DMS53 treated with DMSO at 0.1 percent for 48 hours (cell line): ENCODE measurements around the gene KLHL29.

Experiments used
- DNase-seq: peaks from one replicate; lab custom pipeline; 2025; ENCODE audit not compliant: unreplicated experiment; lab: John Stamatoyannopoulos, UW

KLHL29 gene

DNA sequence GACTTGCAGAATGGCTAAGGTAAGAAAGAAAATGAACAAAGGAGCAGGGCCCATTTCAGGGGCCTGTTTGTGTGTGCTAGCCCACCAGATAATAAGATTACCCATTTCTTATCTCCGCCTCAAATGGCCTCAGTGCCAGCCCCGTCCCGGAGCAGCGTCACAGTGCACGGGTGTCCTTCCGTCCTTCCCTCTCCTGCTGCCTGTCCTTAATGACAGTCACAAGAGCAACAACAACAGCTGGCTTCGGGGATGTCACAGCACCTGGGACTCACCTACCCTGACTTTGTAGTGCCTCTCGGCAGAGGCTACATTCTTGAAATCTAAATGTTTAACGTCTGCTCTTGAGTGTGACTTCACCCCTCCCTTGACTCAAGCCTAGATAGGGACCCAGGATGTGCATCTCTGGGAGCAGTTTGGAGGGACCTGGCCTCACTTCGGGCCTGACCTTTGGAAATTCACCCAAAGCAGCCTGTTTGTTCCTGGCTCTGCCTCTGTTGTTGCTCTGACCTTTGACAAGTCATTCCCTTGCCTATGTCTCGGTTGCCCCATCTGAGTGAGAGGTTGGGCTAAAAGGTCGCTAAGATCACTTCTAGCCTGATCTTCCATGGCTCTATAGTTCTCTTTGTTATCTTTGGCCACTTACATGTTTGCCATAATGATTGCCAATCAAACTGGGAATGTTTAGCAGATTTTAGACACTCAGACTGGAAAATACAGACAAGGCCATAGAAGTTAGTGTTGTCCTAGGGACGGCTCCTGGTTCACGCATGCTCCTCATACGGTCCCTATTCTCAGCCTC lies 122.5 kb downstream of the KLHL29 start:
- no peak for DNase-seq

DNA sequence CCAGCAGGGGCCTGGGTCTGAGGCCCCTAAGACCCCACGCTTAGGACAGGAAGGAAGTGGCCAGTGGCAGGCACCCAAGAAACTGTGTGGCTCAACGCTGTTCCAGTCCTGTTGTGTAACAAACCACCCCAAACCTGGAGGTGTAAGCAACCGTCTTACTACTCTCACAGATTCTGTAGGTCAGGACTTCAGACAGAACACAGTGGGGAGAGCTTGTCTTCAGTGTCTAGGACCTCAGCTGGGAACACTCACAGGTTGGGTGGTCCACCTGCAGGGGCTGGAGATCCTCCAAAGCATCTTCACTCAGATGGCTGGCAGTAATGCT lies 123.0 kb downstream of the KLHL29 start:
- no peak for DNase-seq

DNA sequence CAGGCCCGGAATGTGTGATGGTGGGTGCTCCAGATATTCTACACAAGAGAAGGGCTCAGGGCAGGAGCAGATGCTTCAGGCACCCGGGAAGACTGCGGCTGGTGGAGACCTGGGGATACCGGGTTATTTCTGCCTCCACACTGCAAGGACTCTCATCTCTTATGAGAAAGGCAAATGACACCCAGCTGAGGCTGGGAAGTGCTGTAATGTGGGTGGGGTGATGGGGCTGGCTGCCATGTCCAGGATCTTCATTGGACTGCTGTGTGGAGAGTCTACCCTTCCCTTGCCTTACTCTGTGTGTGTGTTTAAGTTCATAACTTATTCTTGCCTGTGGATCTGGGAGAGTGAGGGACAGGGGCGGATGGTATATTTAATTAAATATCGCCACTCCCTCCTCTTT lies 124.1 kb downstream of the KLHL29 start:
- no peak for DNase-seq

DNA sequence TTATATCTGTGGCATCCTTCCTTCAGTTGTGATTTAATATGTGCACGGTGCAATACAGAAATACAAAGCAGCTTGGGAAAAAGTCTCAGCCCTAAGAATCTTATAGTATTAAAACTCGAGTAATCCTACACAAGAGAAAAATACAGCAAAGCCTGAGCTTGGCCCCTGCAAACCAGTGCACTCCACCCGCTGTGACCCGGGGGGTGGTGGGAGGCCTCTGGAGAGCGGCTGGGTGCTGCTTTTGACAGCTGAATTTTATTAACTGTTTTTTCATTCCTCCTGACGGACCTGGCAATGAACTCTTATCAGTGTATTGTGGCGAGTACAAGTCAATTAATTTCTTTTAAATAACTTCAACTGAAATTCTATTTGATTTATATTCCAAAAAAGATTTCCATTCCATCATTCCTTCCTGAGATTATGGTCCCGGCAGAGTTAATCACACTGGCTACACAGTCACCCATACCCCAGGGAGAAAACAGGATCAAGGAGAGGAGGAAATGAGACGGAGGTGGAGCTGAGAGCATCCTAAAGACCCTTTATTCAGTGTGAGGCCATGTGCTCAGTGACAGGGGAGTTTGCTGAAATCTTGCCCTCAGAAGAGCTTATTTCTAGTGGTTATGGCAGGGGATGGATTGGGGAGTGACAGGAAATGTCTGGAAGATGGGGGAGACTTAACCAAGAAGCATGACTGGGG lies 124.8 kb downstream of the KLHL29 start:
- DNase-seq, result no peak

DNA sequence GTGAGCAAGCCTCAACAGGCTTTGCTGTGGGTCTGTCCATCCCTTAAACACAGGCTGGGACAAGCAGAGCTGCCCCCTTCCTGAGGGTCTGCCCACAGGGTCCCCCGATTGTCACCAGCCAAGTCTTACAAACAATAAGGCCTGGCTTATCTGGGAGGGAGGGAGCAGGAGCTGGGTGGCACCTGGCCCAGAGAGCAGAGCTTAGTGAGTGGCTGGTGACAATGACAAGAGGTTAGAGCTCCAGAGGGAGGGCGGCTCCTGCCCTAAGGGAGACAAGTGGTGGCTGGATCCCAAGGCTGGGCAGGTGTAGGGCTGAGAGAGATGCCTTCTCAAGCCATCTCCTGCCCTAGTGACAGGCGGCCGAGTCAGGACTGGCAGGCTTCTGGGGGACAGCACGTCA lies 125.5 kb downstream of the KLHL29 start:
- no peak for DNase-seq

DNA sequence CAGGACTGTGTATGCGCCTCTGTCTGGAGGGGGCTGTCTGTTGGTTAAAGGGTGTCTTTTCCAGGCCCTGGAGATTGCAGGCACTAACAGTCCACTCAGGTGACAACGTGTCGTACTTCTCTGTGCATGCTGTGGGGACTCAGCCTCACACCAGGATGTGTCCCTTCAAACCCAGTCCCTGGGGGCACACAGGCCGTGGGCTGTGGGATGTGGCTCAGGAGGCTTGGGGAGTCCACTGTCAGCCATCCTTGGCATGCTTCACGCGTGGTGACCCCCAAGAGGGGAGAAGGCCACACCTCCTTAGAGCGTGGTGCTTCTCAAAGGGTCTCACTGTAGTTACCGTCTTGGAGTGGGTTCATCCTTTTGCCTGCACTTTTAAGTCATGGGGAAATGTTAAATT lies 127.8 kb downstream of the KLHL29 start:
- no peak for DNase-seq

DNA sequence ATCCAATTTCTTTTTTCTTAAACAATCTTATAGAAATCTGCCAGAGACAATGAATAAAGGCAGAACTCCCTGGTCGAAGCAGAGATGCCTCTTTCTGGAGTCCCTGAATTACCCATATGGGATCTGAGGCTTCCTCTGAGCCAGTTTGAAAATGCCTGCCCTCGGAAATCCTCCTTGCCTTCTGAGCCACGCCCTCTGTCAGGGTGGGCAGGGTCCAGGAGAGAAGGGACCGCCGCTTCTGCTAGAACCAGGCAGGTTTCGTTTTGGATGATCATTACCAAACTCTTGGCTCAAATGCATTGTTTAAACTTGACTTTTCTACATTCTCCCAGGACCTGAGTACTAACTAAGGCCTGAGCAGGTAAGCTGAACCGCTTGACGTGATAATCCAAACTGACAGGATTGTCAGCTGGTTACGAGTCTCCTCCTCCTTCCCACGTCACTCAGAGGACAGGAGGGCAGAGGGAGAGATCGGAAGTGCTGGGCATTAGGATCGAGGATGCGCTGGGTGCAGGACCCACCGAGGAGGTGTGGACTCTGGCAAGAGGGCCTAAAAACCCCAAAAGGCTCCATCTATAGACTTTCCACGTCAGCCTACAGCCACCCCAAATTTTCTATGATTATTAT lies 128.4 kb downstream of the KLHL29 start:
- DNase-seq, result no peak

DNA sequence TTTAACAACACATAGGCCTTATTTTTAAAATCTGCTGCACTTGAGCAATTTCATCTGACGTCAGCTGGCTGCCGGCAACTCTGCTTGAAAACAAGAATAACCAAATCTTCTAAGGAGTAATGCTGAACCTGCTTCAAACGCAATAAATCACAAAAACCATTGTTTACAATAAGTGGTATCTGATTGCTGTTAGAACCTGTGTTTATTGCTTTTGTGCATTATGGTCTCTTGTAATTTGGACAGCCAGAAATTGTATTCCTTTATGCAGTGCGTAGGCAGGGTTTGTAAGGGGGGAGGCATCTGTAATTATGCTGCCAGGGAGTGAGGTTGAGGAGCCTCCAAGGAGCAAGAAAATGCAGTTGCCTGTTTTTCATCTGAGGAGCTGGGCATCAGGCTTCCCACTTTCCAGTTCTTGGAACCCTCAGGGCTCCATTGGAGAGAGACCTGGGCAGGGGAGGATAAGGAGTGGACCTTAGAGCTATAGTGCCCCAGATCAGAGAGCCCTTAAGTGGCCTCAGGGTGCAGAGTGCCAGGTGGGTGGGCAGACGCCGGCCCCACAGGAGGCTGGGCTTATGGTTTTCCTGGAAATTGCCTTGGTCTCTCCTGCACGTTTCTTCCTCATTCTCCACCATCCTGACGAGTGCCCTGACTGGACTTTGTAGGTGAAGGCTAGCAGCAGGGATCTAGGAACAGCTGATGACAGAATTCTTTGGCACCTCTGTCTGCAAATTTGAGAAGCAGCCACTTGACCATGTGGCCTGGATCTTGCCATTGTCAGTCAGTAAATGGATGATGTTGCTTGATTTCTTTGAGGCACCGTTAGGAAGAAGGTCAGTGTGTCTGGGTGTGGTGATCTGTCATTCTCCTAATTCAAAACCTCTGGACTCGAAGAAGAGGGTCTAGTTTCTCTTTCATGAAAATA lies 129.2 kb downstream of the KLHL29 start:
- no peak for DNase-seq

DNA sequence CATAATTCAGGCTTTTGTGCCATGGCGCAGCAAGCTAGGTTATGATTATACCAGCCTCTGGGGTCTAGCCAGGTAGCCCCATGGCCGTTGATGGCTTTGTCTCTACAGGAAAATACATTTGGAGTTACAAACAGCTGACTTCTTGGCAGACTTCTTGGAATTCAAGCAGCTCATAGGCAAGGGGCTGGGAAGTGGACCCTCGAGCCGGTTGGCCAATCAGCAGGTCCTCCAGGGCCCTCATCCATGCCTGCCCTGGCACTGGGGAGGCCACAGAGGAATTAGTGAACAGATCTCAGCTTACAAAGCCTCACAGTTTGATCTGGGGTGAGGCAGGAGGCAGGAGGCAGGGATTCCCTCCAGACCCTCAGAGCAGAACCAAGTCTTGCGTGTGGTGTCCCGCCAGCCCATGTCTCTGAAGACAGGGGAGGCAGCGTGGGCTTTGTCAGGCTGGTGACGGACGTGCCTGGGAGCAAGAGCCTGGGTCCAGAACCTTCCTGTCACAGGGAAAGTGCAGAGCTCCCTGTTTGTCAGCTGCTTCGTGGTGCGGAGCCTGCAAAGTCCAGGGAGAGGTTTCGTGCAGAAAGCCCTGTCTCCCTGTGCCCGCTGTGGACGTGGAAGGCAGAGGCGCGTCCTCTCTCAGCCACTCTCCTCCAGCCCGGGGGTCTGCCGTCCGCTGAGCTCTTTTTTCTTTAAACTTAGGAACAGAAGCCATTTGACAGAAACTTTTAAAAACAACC lies 131.7 kb downstream of the KLHL29 start:
- DNase-seq, result no peak

DNA sequence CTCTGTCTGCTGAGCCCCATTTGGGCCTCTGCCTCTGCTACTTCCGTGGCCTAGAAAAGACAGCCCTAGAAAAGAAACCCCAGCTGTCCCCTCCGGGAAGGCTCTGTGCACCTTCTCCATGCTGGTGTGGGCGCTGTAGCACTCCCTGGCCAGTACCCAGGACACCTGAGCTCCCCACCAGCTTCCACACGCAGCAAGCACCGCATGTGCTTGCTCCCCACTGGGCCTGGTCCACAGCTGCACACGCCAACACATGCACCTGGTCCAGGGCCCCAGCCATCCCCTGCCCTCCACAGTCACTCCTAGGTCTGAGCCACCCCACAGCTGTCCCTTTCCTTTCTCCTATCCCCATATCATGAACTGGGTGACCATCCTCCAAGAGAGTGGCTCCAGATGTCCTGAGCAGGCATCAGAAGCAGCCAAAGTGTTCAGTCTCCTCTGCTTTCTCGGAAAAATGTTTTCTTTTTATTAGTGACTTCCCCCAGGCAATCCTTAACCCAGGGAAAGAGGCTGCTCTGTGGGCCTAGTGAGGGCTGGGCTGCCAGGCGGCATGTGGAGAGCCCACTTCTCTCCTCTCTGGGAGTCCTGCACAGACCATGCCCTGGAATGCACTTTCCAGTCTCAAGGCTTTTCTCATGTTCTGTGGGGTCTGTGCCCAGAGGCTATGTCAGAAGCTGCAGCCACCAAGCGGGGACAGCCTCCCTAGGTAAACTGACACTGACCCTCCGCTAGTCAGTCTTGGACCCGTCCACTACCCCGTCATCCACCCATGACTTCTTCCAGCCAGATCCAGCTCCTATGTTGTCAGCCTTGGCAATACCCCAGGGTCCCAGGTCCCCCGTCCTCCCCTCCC lies 133.7 kb downstream of the KLHL29 start:
- DNase-seq, result no peak

DNA sequence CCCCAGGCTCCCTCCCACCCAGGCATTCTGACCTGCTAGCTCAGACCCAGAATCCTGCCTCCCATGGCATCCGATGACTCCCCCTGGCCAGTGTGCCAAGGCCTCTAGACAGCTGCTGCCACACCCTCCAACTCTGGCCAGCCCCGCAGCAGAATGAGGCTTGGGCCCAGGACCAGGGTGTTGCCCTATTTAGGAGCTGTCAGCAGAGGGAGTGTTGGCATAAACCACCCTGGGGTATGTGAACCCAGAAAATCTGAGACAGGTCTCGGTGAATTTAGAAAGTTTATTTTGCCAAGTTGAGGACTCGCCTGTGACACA lies 134.3 kb downstream of the KLHL29 start:
- no peak for DNase-seq

DNA sequence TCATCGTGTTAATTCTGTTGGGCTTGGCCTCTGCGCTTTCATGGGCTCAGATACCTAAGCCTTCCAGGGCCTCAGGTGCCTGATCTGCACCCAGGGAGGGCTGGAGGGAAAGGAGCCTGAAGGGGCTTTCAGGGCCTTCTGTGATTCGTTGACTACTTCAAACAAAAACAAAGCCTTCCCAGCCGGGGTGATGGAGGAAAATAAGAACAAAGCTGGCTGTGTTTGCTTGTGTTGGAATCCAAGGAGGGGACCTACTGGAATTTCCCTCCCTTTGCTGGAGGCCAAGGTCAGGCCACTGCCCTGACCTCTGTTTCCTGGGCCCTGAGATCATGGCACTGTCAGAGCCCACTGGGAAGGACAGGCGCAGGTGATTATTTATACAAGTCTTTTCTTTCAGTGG lies 135.3 kb downstream of the KLHL29 start:
- no peak for DNase-seq

DNA sequence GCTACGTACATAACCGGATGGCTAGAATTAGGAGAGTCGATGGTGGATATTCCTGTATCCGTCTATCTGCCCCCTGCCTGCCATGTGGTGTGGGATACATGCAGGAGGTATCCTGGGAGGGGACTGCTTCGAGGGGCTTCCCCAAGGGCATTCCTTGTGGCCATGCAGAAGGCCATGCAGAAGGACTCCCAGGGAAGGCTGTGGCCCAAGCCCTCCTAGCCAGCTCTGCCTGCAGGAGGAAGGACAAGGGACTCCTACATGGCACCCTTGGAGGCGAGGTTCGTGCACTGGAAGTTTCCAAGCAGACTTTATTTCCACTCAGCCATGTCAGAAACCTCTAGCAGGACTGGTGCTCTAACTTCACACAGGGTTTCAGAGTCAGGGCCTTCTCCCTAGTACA lies 136.1 kb downstream of the KLHL29 start:
- DNase-seq, result no peak

DNA sequence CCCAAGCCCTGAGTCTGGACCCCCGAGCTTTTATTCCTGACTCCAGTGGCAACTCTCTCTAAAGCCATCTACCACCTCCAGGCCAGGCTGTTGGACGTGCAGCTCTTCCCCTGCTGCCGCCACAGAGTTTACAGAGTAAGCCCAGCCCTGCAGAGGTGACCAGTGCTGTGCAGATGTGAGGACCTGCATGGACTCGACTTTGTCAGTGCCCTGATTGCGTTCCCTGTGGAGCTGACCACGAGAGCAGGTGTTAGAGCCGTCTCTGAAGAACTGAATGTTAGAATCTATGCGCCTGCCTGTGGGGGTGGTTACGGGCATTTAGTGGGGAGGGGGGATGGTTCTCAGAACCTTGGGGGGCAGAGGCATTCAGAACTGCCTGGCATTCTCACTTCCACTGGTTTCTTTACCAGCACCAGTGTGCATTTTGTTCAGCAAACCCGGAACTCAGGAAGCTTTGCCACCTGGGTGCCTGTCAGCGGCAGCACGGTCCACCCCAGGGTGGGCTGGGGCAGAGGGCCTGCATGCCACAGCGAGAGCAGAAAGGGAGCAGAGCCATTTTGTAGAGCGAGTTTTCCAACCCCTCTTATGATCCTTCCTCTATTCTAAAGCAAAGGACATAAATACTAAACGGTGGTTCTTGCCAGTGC lies 137.9 kb downstream of the KLHL29 start:
- no peak for DNase-seq

DNA sequence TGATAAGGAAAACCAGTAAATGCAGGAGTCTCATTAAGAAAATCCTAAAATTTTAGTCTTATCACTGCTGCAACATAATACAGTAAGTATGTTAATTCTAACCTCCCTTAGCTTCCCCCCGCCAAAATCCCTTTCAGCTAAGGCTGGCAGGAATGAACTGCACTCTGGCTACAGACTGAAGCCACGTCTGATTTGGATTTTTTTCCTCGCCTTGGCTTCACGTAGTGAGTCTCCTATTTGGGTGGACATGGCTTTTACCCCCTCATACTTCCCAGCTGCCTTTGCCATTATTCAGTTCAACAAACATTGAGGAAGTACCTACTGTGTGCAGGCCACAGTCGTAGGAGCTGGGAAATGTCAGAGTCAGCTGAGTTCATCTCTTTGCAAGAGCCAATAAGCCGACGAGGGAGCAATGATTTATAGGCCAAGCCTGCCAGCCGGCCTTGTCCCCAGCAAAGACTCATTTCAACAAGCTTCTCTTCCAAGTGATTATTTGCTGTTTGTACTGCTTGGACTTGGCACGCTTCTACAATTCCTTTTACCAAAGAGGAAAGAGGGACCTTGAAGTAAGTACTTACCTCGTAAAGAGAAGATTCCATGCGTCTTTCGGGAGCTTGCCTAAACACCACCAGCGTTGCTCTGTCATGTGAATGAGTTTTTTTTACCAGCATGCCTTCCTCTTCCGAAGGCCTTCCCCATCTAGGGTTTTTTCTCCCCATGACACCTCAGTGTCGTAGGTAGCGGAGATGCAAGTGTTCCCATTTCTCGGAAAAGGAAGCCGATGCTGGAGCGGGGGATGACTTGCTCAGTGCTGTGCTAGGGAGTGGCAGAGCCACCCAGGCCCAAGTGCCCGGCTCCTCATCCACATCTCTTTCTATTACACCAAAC lies 138.6 kb downstream of the KLHL29 start:
- no peak for DNase-seq

DNA sequence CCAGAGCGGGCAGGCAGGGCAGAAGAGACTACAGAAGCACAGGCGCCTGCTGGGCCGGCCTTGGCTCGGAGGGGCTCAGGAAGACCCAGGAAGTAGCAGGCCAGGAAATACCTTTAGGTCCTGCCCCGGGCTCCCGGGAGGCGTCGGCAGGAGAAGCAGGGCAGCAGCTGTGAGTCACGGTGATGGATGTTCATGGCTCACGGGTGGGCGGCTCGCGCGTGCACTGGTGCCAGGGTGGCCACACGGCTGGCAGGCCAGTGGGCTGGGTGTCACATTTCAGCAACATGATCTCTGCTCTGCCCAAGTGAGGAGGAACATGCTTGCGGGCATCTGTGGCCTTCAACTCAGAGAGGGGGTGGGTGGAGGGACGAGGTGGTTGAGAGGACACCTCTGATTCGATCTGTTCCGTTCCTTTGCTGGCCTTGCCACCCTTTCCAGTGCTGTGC lies 139.3 kb downstream of the KLHL29 start:
- DNase-seq, result no peak

DNA sequence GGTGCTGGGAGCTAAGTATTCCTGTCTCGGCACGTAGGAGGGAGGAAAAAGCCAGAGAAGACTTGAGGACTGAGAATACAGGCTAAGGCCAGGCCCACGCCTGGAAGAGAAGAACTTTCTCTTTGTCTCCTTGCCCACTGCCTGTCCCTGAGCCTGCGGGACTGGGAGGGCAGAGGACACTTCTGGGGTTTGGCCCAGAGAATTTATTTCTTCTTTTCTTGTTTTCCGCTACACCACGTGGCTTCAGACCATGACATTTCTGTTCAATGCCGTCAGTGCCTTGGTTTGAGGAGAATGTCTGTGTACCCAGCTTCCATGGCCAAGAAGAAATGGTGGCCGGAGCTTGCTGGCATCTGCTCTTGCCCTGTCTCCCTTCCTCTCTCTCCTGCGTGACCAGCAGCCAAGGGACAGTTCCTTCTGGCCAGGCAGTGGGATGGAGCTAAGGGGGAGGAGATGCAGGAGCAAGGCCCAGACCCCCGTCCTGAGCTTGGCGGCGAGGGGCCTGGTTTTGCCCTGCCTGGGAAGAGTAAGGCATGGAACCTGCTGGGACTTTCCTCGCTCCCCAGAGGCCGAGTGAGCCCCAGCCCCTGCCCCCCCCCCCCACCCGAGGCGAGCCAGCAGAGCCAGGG lies 140.3 kb downstream of the KLHL29 start:
- no peak for DNase-seq

DNA sequence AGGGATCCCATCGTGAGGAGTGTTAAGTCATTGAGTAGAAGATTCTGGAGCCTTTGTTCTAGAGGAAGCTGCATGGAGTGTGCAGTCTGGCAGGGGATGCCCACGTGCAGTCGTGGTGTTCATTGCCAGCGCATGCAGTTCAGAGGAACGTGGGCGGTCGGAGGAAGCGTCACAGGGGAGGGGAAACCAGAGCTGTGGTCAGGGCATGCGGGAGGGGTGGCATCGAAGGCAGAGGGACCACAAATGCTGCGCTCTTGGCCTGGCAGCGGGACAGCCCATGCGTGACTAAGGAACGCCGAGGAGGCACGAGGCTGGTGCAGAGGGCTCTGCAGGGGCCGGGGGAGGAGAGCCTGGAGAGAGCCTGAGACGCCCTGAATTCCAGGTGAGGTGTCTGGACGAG lies 141.1 kb downstream of the KLHL29 start:
- DNase-seq, result no peak
